Measurements from ENCODE around the gene GPR37L1. TPM values are rescaled to one million over a fixed set of nuclear protein-coding genes. Genes with fewer than 3 reads are reported as not detected.

The GPR37L1 gene
- total and polyA plus RNA-seq, 2 of the 4 experiments (the other 2 are of a cell fraction), result 0.02 TPM; not detected in 1

- H2AFZ ChIP-seq (replicated peaks; ENCODE audit: low read length, poor library complexity), result no peak overlapping the region
- H3K23ac ChIP-seq (ENCODE audit: low read depth, low read length), result no peak overlapping the region
- no peak overlapping the region for H3K9ac ChIP-seq (ENCODE audit: low read depth, low read length)
- H3K9me1 ChIP-seq (ENCODE audit: insufficient read depth, low read length), result no peaks in the 10 kb centered on the region
- WGBS, 2 experiments (ENCODE audit: extremely low coverage in 2 of 2, insufficient read length in 1 of 2), result 75% methylated on average over 5 of the region's 10 CpGs; no CpG with 5 or more reads in 1 of the 2 experiments
- H3K14ac ChIP-seq (replicated peaks; ENCODE audit: low read depth, low read length), result no peak overlapping the region
- no peak overlapping the region for H3K18ac ChIP-seq (ENCODE audit: low read depth, low read length)
- ATAC-seq (ENCODE audit: low read depth), result no peak
- H2BK20ac ChIP-seq (ENCODE audit: low read depth, low read length), result no peak overlapping the region
- 0 out of 2 replicates have a peak, but pooled peaks cover 2% of the 10 kb centered on the region for H3K27me3 ChIP-seq (ENCODE audit: control insufficient read depth, insufficient read depth, low read length)
- intact Hi-C loops (cut with micrococcal nuclease) (loop anchor here (10.0 kb wide), 1 partner anchor 233 kb away; the partner anchor contains the start of gene SHISA4), dilution Hi-C loops (cut with HindIII; ENCODE audit: low sequenced_read_pairs, unreplicated experiment) (no loop called here), in situ Hi-C loops (cut with MboI; ENCODE audit: low sequenced_read_pairs) (loop anchor here (5.0 kb wide), 1 partner anchor 106 kb away; the partner anchor contains the start of gene ELF3)
- no peak overlapping the region for H3K4ac ChIP-seq (ENCODE audit: low read depth, low read length)
- no peak overlapping the region for H3K27ac ChIP-seq (ENCODE audit: insufficient read depth, low read length)
- ChIA-PET CTCF (no interaction called here), POLR2A (ENCODE audit: unreplicated experiment) (no interaction called here)
- no peak overlapping the region for H2AK9ac ChIP-seq (replicated peaks; ENCODE audit: low read depth, low read length, poor library complexity)
- H2BK15ac ChIP-seq (ENCODE audit: low read depth, low read length), result no peak overlapping the region
- H4K5ac ChIP-seq (ENCODE audit: low read depth, low read length), result no peak overlapping the region
- H4K91ac ChIP-seq (ENCODE audit: insufficient read depth, low read depth, low read length), result no peak overlapping the region
- no TSS peak for BruUV-seq (replicated peaks)
- H3K56ac ChIP-seq (ENCODE audit: extremely low read depth, insufficient read depth, low read length), result no peak overlapping the region
- no peak overlapping the region for H2BK120ac ChIP-seq (ENCODE audit: low read depth, low read length)
- no peak overlapping the region for H4K8ac ChIP-seq (ENCODE audit: low read depth in 2 of 2, low read length in 2 of 2)
- no peak overlapping the region for H2AK5ac ChIP-seq (ENCODE audit: low read depth, low read length)
- DNase-seq, result no peak
- no peak overlapping the region for H2BK5ac ChIP-seq (ENCODE audit: low read depth, low read length, poor library complexity, severe bottlenecking)
- no peaks in the 10 kb centered on the region for H3K9me3 ChIP-seq (ENCODE audit: control insufficient read depth, insufficient read depth, low read length)
- no peak for TF ChIP-seq RCOR1 (IDR thresholded peaks at IDR 0.05; ENCODE audit: insufficient replicate concordance, low read length)
- TF ChIP-seq MAZ (IDR thresholded peaks at IDR 0.05; ENCODE audit: borderline replicate concordance, low read depth, low read length), result no peak
- TF ChIP-seq RAD21 (IDR thresholded peaks at IDR 0.05; ENCODE audit: low read length), result no peak
- no peak for TF ChIP-seq FOS (IDR thresholded peaks at IDR 0.05; ENCODE audit: low read depth, low read length)
- no peak for TF ChIP-seq BHLHE40 (IDR thresholded peaks at IDR 0.05; ENCODE audit: low read depth, low read length)
- TF ChIP-seq SMC3 (IDR thresholded peaks at IDR 0.05; ENCODE audit: low read depth, low read length), result no peak
- no peak overlapping the region for H3K4me2 ChIP-seq (ENCODE audit: low read depth, low read length)
- no peak overlapping the region for H3K4me3 ChIP-seq (ENCODE audit: insufficient read depth, low read depth, low read length)
- H3K79me1 ChIP-seq (ENCODE audit: low read depth in 1 of 2, low read length in 2 of 2), result no peaks in the 10 kb centered on the region
- peaks cover 3% of the 10 kb centered on the region; the same call in 1 of the 2 replicates for H3K4me1 ChIP-seq (ENCODE audit: control insufficient read depth, insufficient read depth, low read length)
- no peaks in the 10 kb centered on the region for H3K36me3 ChIP-seq (ENCODE audit: control insufficient read depth, insufficient read depth, low read length)
- H4K20me1 ChIP-seq (ENCODE audit: insufficient read depth, low read length), result no peaks in the 10 kb centered on the region
These were observed 4.8 kb upstream of the GPR37L1 start for GRCh38 chr1:202117898-202118371.

Data from IMR-90 (cell line).